Activated CD4-positive, alpha-beta T cell treated with anti-CD3 and anti-CD28 coated beads, Interleukin-2, Interleukin-6, amounts not matched to agents 100 ng/mL and 50 ng/mL, durations not matched to agents 16 hours and 8 hours (primary cell): ENCODE measurements around the gene SLC22A6.
"Not testable (repeated sequence)": the region's sequence is repeated elsewhere in the genome, so short reads cannot be mapped to it uniquely, and the experiment has no call there.

Experiments used
- DNase-seq: peaks from one replicate; pipeline ENCODE4 v3.0.0-alpha.2; 2020

Gene SLC22A6

GRCh38 chr11:62983536-62984199, 1.1 kb downstream of the SLC22A6 start:
- DNase-seq: no peak

- DNase-seq: peak; percentile 9
These were observed 3.0 kb downstream of the SLC22A6 start for GRCh38 chr11:62981743-62982142.

GRCh38 chr11:62980133-62980760, 4.5 kb downstream of the SLC22A6 start:
- DNase-seq: no peak

- no peak for DNase-seq
These were observed 8.7 kb downstream of the SLC22A6 start for GRCh38 chr11:62976109-62976508.

- DNase-seq: peak; percentile 29
These were observed 9.8 kb downstream of the SLC22A6 start for GRCh38 chr11:62974848-62975522.

GRCh38 chr11:62965574-62965973, 19.2 kb downstream of the SLC22A6 start:
- no peak for DNase-seq

- DNase-seq: no peak
These were observed 22.4 kb downstream of the SLC22A6 start for GRCh38 chr11:62962391-62962790.

- no peak for DNase-seq
These were observed 23.7 kb downstream of the SLC22A6 start for GRCh38 chr11:62961017-62961570.

- no peak for DNase-seq
These were observed 25.3 kb downstream of the SLC22A6 start for GRCh38 chr11:62959422-62959980.

- no peak for DNase-seq
These were observed 26.0 kb downstream of the SLC22A6 start for GRCh38 chr11:62958547-62959421.

GRCh38 chr11:62957147-62957546, 27.6 kb downstream of the SLC22A6 start:
- no peak for DNase-seq

GRCh38 chr11:62954478-62954877, 30.3 kb downstream of the SLC22A6 start:
- no peak for DNase-seq

- DNase-seq: no peak
These were observed 31.0 kb downstream of the SLC22A6 start for GRCh38 chr11:62953811-62954210.

GRCh38 chr11:62948765-62949320, 35.9 kb downstream of the SLC22A6 start:
- DNase-seq: no peak

- DNase-seq: not testable (repeated sequence)
These were observed 39.2 kb downstream of the SLC22A6 start for GRCh38 chr11:62945538-62945937.

GRCh38 chr11:62937528-62937927, 47.2 kb downstream of the SLC22A6 start:
- not testable (repeated sequence) for DNase-seq

GRCh38 chr11:62934496-62934785, 50.3 kb downstream of the SLC22A6 start:
- DNase-seq: no peak

- DNase-seq: no peak
These were observed 50.8 kb downstream of the SLC22A6 start for GRCh38 chr11:62933750-62934495.

GRCh38 chr11:62933285-62933684, 51.5 kb downstream of the SLC22A6 start:
- DNase-seq: no peak

GRCh38 chr11:62931499-62932278, 53.1 kb downstream of the SLC22A6 start:
- no peak for DNase-seq

GRCh38 chr11:62930666-62931065, 54.1 kb downstream of the SLC22A6 start:
- no peak for DNase-seq
